ENCODE measurements around the gene SRRM4. TPM values are rescaled to one million over a fixed set of nuclear protein-coding genes. Genes with fewer than 3 reads are reported as not detected.
A peak's percentile ranks its signal among the peaks of the same experiment; 100 is the strongest.

The SRRM4 gene
- total RNA-seq, 2 experiments from 2014 or later = not detected

- H3K36me3 Mint-ChIP-seq (ENCODE audit: low read depth) = no peaks in the 10 kb centered on the region
- ChIA-PET CTCF (interaction anchor here (0.6 kb wide), 1 partner anchor 615 kb away, joined by 5 read pairs; no protein-coding TSS in a partner anchor), POLR2A (no interaction called here)
- no peak overlapping the region for H3K4me3 Mint-ChIP-seq
- ATAC-seq (no peak), DNase-seq (no peak)
- peaks cover 3% of the 10 kb centered on the region for H3K4me1 Mint-ChIP-seq
- peaks cover 5% of the 10 kb centered on the region for H3K9me3 Mint-ChIP-seq (ENCODE audit: low read depth)
- no peak overlapping the region for H3K27ac Mint-ChIP-seq
- intact Hi-C loops (cut with DNase I, micrococcal nuclease) = no loop called here
- peaks cover 13% of the 10 kb centered on the region for H3K27me3 Mint-ChIP-seq
Observed at GRCh38 chr12:119157978-119158377, 176.6 kb downstream of the SRRM4 start.

DNA sequence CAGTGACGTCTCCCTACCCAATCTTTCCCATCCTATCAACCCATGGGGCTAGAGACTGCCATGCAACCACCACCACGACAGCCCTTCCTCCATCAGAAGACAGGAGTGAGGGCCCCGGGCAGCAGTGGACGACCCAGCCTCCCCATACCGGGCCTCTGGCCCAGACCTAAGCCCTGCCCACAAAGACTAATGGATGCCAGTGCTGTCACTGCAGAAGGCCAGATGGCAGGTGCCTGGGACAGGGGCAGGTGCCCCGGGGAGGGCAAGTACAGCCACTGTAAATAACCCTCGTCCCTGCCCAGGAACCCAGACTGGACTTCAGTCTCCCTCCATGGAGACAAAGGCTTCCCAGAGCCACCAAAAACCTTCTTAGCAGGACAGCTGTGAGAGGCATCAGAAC lies 177.1 kb downstream of the SRRM4 start:
- H3K9me3 Mint-ChIP-seq (ENCODE audit: low read depth) = peaks cover 5% of the 10 kb centered on the region
- no peaks in the 10 kb centered on the region for H3K36me3 Mint-ChIP-seq (ENCODE audit: low read depth)
- DNase-seq (no peak), ATAC-seq (no peak)
- peaks cover 11% of the 10 kb centered on the region for H3K27me3 Mint-ChIP-seq
- intact Hi-C loops (cut with DNase I, micrococcal nuclease) = no loop called here
- POLR2A ChIA-PET = no interaction called here
- CTCF ChIA-PET = interaction anchor here (0.6 kb wide), 1 partner anchor 615 kb away, joined by 5 read pairs; no protein-coding TSS in a partner anchor
- no peak overlapping the region for H3K4me3 Mint-ChIP-seq
- H3K4me1 Mint-ChIP-seq = peaks cover 3% of the 10 kb centered on the region
- H3K27ac Mint-ChIP-seq = no peak overlapping the region

DNA sequence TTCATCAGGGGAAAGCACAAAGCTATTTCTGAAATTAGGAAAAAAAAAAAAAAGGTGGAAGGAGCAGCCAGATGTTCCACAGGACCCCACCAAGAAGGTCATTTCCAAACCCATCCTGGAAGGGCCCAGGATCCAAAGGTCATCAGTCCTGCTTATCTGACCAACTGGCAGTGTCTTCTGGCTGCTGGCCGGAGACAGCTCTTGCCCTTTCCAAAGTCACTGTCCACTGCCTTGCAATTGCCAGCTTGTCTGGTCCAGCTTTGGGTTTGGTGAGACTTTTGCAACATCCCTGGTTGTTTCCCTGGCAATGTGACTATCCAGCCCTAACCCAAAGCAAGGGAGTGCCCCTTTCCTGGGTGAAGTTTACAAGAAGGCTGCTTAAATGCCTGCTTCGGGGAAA lies 178.5 kb downstream of the SRRM4 start:
- H3K9me3 Mint-ChIP-seq (ENCODE audit: low read depth) = no peaks in the 10 kb centered on the region
- DNase-seq (no peak), ATAC-seq (no peak)
- ChIA-PET POLR2A (no interaction called here), CTCF (no interaction called here)
- intact Hi-C loops (cut with DNase I, micrococcal nuclease) = no loop called here
- no peaks in the 10 kb centered on the region for H3K4me1 Mint-ChIP-seq
- no peak overlapping the region for H3K4me3 Mint-ChIP-seq
- H3K27ac Mint-ChIP-seq = no peak overlapping the region
- H3K36me3 Mint-ChIP-seq (ENCODE audit: low read depth) = no peaks in the 10 kb centered on the region
- peaks cover 3% of the 10 kb centered on the region for H3K27me3 Mint-ChIP-seq

DNA sequence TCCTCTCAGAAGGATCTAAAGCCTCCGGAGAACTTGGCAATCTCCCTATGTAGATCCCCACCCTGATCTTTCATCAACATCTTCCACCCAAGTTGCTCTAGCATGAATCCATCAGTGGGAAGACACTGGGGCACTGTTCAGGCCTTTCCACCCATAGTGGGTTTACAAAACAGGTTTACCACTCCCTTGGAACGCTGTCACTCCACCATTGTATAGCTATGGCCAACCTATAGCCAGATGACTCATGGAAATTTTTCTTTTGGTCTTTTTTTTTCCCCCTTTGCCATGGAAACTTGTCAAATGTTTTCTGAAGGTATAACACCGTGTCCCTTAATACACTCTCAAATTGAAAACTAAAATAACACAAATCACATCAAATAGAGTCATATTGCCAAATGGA lies 186.6 kb downstream of the SRRM4 start:
- no peak for DNase-seq
- ChIA-PET CTCF (no interaction called here), POLR2A (no interaction called here)
- H3K36me3 Mint-ChIP-seq (ENCODE audit: low read depth) = no peaks in the 10 kb centered on the region
- peaks cover 6% of the 10 kb centered on the region for H3K27me3 Mint-ChIP-seq
- peaks cover 2% of the 10 kb centered on the region for H3K9me3 Mint-ChIP-seq (ENCODE audit: low read depth)
- no peaks in the 10 kb centered on the region for H3K4me1 Mint-ChIP-seq
- H3K27ac Mint-ChIP-seq = no peak overlapping the region
- no peak overlapping the region for H3K4me3 Mint-ChIP-seq
- intact Hi-C loops (cut with DNase I, micrococcal nuclease) = no loop called here
- no peak for ATAC-seq

DNA sequence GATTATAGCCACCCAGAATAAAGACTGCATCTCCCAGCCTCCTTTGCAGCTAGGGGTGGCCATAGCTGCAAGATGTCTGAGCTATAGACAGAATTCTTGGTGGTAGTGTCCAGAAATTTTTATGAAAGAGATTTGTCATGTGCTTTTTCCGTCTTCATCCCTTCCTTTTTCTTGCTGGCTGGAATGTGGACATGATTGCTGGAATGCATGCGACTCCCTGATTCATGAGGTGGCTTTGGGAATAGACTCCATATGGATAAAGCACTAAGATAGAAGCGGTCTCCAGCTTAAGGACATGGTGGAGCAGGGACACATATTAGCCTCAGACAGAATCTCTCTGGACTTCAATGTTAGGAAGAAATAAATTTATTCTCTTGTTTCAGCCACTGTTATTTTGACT lies 187.4 kb downstream of the SRRM4 start:
- Mint-ChIP-seq H3K9me3 (ENCODE audit: low read depth) (peaks cover 2% of the 10 kb centered on the region), H3K36me3 (ENCODE audit: low read depth) (no peaks in the 10 kb centered on the region), H3K4me1 (no peaks in the 10 kb centered on the region), H3K4me3 (no peak overlapping the region), H3K27me3 (peaks cover 6% of the 10 kb centered on the region), H3K27ac (no peak overlapping the region)
- CTCF ChIA-PET = no interaction called here
- DNase-seq (no peak), ATAC-seq (no peak)
- POLR2A ChIA-PET = no interaction called here
- intact Hi-C loops (cut with DNase I, micrococcal nuclease) = no loop called here

GRCh38 chr12:119169150-119169549 lies 187.8 kb downstream of the SRRM4 start:
- H3K36me3 Mint-ChIP-seq (ENCODE audit: low read depth) = no peaks in the 10 kb centered on the region
- H3K4me3 Mint-ChIP-seq = no peak overlapping the region
- POLR2A ChIA-PET = no interaction called here
- intact Hi-C loops (cut with DNase I, micrococcal nuclease) = no loop called here
- DNase-seq = no peak
- no peaks in the 10 kb centered on the region for H3K4me1 Mint-ChIP-seq
- peaks cover 2% of the 10 kb centered on the region for H3K9me3 Mint-ChIP-seq (ENCODE audit: low read depth)
- H3K27ac Mint-ChIP-seq = no peak overlapping the region
- CTCF ChIA-PET = no interaction called here
- ATAC-seq = no peak
- H3K27me3 Mint-ChIP-seq = peaks cover 5% of the 10 kb centered on the region

GRCh38 chr12:119171291-119171690 lies 189.9 kb downstream of the SRRM4 start:
- Mint-ChIP-seq H3K4me1 (no peaks in the 10 kb centered on the region), H3K27ac (no peak overlapping the region), H3K36me3 (ENCODE audit: low read depth) (no peaks in the 10 kb centered on the region), H3K27me3 (peaks cover 6% of the 10 kb centered on the region), H3K9me3 (ENCODE audit: low read depth) (peaks cover 2% of the 10 kb centered on the region), H3K4me3 (no peak overlapping the region)
- intact Hi-C loops (cut with DNase I, micrococcal nuclease) = no loop called here
- ATAC-seq (no peak), DNase-seq (no peak)
- POLR2A ChIA-PET = no interaction called here
- CTCF ChIA-PET = no interaction called here

DNA sequence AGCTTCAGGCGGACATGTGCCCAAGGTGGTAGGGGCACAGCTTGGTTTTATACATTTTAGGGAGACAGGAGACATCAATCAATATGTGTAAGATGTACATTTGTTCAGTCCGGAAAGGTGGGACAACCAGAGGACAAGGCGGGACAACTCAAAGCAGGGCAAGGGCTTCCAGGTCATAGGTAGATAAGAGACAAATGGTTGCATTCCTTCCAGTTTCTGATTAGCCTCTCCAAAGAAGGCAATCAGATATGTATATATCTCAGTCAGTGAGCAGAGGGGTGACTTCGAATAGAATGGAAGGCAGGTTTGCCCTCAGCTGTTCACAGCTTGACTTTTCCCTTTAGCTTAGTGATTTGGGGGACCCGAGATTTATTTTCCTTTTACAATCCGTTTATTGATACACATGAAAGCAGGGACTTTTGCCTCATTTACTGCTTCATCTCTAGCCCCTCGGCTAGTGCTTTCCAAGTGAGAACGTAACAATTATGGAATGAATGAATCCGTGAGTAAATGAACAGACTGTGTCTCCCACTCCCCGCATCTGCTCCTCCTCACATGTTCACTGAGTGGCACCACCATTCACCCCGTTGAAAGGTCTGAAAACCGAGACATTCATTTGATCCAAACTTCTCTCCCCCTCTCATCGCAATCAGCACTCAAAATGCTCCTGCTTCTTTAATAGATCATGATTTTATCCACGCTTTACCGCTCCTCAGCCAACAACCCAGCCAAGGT lies 190.5 kb downstream of the SRRM4 start:
- H3K4me3 Mint-ChIP-seq = no peak overlapping the region

DNA sequence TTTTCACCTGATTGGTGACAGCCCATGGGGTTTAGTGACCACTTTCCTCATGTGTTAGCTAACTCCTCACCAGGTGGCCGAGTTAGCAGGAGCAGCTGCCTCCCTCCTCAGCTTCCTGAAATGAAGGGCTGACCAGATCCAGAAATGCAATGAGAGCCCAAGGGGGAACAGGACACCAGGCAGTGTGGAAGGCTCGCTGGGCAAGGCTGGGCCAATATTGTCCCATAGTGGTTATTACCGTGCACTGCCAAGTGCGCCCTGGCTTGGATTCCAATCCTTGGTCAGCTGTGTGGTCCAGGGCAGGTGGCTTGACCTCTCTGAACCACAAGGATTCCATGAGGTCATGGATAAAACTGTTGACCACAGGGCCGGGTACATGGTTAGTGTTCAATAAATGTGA lies 193.7 kb downstream of the SRRM4 start:
- POLR2A ChIA-PET = no interaction called here
- DNase-seq = no peak
- intact Hi-C loops (cut with DNase I, micrococcal nuclease) = no loop called here
- Mint-ChIP-seq H3K27ac (no peak overlapping the region), H3K27me3 (peaks cover 13% of the 10 kb centered on the region), H3K4me1 (no peaks in the 10 kb centered on the region), H3K9me3 (ENCODE audit: low read depth) (peaks cover 2% of the 10 kb centered on the region), H3K36me3 (ENCODE audit: low read depth) (no peaks in the 10 kb centered on the region), H3K4me3 (no peak overlapping the region)
- no peak for ATAC-seq
- CTCF ChIA-PET = interaction anchor here (0.7 kb wide), 1 partner anchor 363 kb away, joined by 3 read pairs; no protein-coding TSS in a partner anchor

More for the DNA sequence above, 190.5 kb downstream of the SRRM4 start:
- intact Hi-C loops (cut with DNase I, micrococcal nuclease) = no loop called here
- no peak for ATAC-seq
- DNase-seq = no peak
- H3K27me3 Mint-ChIP-seq = peaks cover 8% of the 10 kb centered on the region
- ChIA-PET POLR2A (no interaction called here), CTCF (no interaction called here)
- no peaks in the 10 kb centered on the region for H3K36me3 Mint-ChIP-seq (ENCODE audit: low read depth)
- peaks cover 2% of the 10 kb centered on the region for H3K9me3 Mint-ChIP-seq (ENCODE audit: low read depth)
- H3K27ac Mint-ChIP-seq = no peak overlapping the region
- no peaks in the 10 kb centered on the region for H3K4me1 Mint-ChIP-seq

GRCh38 chr12:119176267-119177055 lies 195.1 kb downstream of the SRRM4 start:
- ChIA-PET POLR2A (no interaction called here), CTCF (no interaction called here)
- Mint-ChIP-seq H3K27me3 (peaks cover 13% of the 10 kb centered on the region), H3K27ac (no peak overlapping the region), H3K36me3 (ENCODE audit: low read depth) (no peaks in the 10 kb centered on the region), H3K4me3 (no peak overlapping the region), H3K9me3 (ENCODE audit: low read depth) (no peaks in the 10 kb centered on the region), H3K4me1 (no peaks in the 10 kb centered on the region)
- intact Hi-C loops (cut with DNase I, micrococcal nuclease) = no loop called here
- ATAC-seq (no peak), DNase-seq (peak; percentile 28)

GRCh38 chr12:119177056-119177325 lies 195.7 kb downstream of the SRRM4 start:
- Mint-ChIP-seq H3K27ac (no peak overlapping the region), H3K27me3 (peaks cover 13% of the 10 kb centered on the region), H3K36me3 (ENCODE audit: low read depth) (no peaks in the 10 kb centered on the region), H3K4me3 (no peak overlapping the region), H3K4me1 (no peaks in the 10 kb centered on the region), H3K9me3 (ENCODE audit: low read depth) (no peaks in the 10 kb centered on the region)
- intact Hi-C loops (cut with DNase I, micrococcal nuclease) = no loop called here
- CTCF ChIA-PET = no interaction called here
- ATAC-seq (no peak), DNase-seq (no peak)
- POLR2A ChIA-PET = no interaction called here

DNA sequence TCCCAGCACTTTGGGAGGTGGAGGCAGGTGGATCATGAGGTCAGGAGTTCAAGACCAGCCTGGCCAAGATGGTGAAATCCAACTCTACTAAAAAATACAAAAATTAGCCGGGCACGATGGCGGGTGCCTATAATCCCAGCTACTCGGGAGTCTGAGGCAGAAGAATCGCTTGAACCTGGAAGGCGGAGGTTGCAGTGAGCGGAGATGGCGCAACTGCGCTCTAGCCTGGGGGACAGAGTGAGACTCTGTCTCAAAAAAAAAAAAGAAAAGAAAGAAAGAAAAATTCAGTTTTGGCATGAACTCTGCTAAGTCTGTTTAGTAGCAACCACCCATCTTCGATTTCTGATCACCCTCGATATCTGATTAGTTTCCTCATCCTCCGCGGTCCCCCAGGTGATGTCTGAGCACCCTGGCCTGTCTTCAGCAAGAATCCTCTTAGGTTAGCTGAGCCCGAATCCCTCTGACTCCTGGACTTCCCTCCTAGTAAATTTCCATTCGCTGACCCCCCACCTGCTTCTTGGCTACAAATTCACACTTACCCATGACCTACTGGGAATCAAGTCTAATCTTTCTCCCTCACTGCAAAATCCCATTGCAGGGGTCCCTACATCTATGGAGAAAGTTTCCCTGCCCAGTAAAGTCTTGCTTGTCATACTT lies 196.5 kb downstream of the SRRM4 start:
- ChIA-PET CTCF (no interaction called here), POLR2A (no interaction called here)
- Mint-ChIP-seq H3K9me3 (ENCODE audit: low read depth) (no peaks in the 10 kb centered on the region), H3K27ac (no peak overlapping the region), H3K4me1 (no peaks in the 10 kb centered on the region), H3K27me3 (peaks cover 13% of the 10 kb centered on the region), H3K4me3 (no peak overlapping the region), H3K36me3 (ENCODE audit: low read depth) (no peaks in the 10 kb centered on the region)
- intact Hi-C loops (cut with DNase I, micrococcal nuclease) = no loop called here
- DNase-seq (no peak), ATAC-seq (no peak)

Measured in activated CD4-positive, alpha-beta T cell treated with anti-CD3 and anti-CD28 coated beads for 36 hours (primary cell).